CD4-positive, alpha-beta T cell treated with Interleukin-17A for 1 hour (primary cell): ENCODE results near the gene GRIK3.
"Not testable (repeated sequence)": the region's sequence is repeated elsewhere in the genome, so short reads cannot be mapped to it uniquely, and the experiment has no call there.

ENCODE experiments used
- DNase-seq: peaks from one replicate; pipeline ENCODE4 v3.0.0-alpha.2; 2020

Gene GRIK3

GRCh38 chr1:36900128-36900527, 134.2 kb downstream of the GRIK3 start:
- DNase-seq, result no peak

GRCh38 chr1:36897813-36898212, 136.5 kb downstream of the GRIK3 start:
- DNase-seq, result not testable (repeated sequence)

GRCh38 chr1:36894824-36895223, 139.5 kb downstream of the GRIK3 start:
- DNase-seq, result no peak

- DNase-seq, result no peak
Observed at GRCh38 chr1:36890776-36891175, 143.5 kb downstream of the GRIK3 start.

GRCh38 chr1:36889478-36890226, 144.7 kb downstream of the GRIK3 start:
- DNase-seq, result no peak

- no peak for DNase-seq
Observed at GRCh38 chr1:36888811-36889477, 145.4 kb downstream of the GRIK3 start.

- DNase-seq, result no peak
Observed at GRCh38 chr1:36885540-36886357, 148.6 kb downstream of the GRIK3 start.

- no peak for DNase-seq
Observed at GRCh38 chr1:36884801-36885200, 149.5 kb downstream of the GRIK3 start.

- DNase-seq, result no peak
Observed at GRCh38 chr1:36884029-36884701, 150.2 kb downstream of the GRIK3 start.

GRCh38 chr1:36883315-36883949, 150.9 kb downstream of the GRIK3 start:
- no peak for DNase-seq

GRCh38 chr1:36882536-36883285, 151.6 kb downstream of the GRIK3 start:
- DNase-seq, result no peak

- no peak for DNase-seq
Observed at GRCh38 chr1:36881541-36881940, 152.8 kb downstream of the GRIK3 start.

GRCh38 chr1:36881068-36881405, 153.3 kb downstream of the GRIK3 start:
- DNase-seq, result no peak

GRCh38 chr1:36880155-36881067, 153.9 kb downstream of the GRIK3 start:
- DNase-seq, result no peak

GRCh38 chr1:36879613-36880012, 154.7 kb downstream of the GRIK3 start:
- DNase-seq, result no peak

- DNase-seq, result no peak
Observed at GRCh38 chr1:36876990-36877389, 157.3 kb downstream of the GRIK3 start.

GRCh38 chr1:36874271-36875060, 159.8 kb downstream of the GRIK3 start:
- no peak for DNase-seq

- no peak for DNase-seq
Observed at GRCh38 chr1:36872858-36873257, 161.5 kb downstream of the GRIK3 start.

GRCh38 chr1:36872126-36872754, 162.1 kb downstream of the GRIK3 start:
- DNase-seq, result no peak
